Measurements from ENCODE around the gene ZNF827. TPM values are rescaled to one million over a fixed set of nuclear protein-coding genes. Genes with fewer than 3 reads are reported as not detected.

The ZNF827 gene
- polyA plus RNA-seq, 1 donor (not counting 4 experiments of a cell fraction or from before 2014, with no cell fraction given): 4.7 TPM

DNA sequence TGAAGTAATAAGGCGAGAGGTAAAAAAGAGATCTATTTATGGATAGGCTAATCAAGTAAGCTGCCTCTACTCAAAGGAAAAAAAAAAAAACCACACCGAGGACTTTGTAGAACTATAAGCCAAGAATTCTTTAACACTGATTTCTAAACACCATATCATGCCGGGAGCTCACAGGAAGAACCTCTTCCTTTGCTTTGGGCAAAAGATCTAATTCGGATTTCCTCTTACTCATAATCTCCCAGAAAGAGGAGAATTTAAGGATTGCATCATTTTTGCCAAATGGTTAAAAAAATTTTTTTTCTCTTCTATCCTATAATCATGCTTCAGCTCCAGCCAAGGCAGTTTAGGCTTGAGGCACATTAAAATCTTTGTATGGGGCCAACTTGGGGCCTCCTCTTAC, 95.5 kb downstream of the ZNF827 start:
- no peaks in the 10 kb centered on the region for H3K79me2 ChIP-seq (ENCODE audit: control insufficient read depth, insufficient read depth, low read length)
- H2AFZ ChIP-seq (ENCODE audit: control insufficient read depth, low read length): no peak overlapping the region
- peaks cover 3 to 5% of the 10 kb centered on the region in 2 experiments for H3K36me3 ChIP-seq (ENCODE audit: control insufficient read depth in 2 of 2, extremely low read depth in 1 of 2, insufficient read depth in 2 of 2, low read length in 2 of 2)
- H3K9ac ChIP-seq (ENCODE audit: control insufficient read depth, extremely low read depth, insufficient read depth, low read length): no peak overlapping the region
- H3K9me1 ChIP-seq (ENCODE audit: control insufficient read depth, extremely low read depth, insufficient read depth, low read length): no peaks in the 10 kb centered on the region
- H3K4me3 ChIP-seq (ENCODE audit: control insufficient read depth in 2 of 3, extremely low read depth in 1 of 3, insufficient read depth in 2 of 3, low read depth in 1 of 3, low read length in 3 of 3): no peak overlapping the region
- peak overlapping the region; percentile 55 for H3K4me2 ChIP-seq (ENCODE audit: control insufficient read depth, extremely low read depth, insufficient read depth, low read depth, low read length)
- FAIRE-seq (peak; percentile 80), DNase-seq (ENCODE audit: low read depth, low spot score) (peak; percentile 13)
- no peaks in the 10 kb centered on the region for H4K20me1 ChIP-seq (ENCODE audit: control insufficient read depth, extremely low read depth, insufficient read depth, low read length)
- TF ChIP-seq EZH2 (IDR thresholded peaks at IDR 0.05; ENCODE audit: low read length): no peak
- TF ChIP-seq, protein P1, sequence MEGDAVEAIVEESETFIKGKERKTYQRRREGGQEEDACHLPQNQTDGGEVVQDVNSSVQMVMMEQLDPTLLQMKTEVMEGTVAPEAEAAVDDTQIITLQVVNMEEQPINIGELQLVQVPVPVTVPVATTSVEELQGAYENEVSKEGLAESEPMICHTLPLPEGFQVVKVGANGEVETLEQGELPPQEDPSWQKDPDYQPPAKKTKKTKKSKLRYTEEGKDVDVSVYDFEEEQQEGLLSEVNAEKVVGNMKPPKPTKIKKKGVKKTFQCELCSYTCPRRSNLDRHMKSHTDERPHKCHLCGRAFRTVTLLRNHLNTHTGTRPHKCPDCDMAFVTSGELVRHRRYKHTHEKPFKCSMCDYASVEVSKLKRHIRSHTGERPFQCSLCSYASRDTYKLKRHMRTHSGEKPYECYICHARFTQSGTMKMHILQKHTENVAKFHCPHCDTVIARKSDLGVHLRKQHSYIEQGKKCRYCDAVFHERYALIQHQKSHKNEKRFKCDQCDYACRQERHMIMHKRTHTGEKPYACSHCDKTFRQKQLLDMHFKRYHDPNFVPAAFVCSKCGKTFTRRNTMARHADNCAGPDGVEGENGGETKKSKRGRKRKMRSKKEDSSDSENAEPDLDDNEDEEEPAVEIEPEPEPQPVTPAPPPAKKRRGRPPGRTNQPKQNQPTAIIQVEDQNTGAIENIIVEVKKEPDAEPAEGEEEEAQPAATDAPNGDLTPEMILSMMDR (optimal IDR thresholded peaks at IDR 0.05 in 1 of 3, IDR thresholded peaks at IDR 0.05 in 1 of 3, conservative IDR thresholded peaks at IDR 0.05 in 1 of 3; ENCODE audit: extremely low read depth in 1 of 3, insufficient read depth in 2 of 3, low read length in 3 of 3): no peak
- peaks cover 18% of the 10 kb centered on the region for H3K4me1 ChIP-seq (ENCODE audit: control insufficient read depth, extremely low read depth, insufficient read depth, low read length)
- H3K27ac ChIP-seq (ENCODE audit: control insufficient read depth, insufficient read depth, low read length): peak overlapping the region; percentile 18
- H3K27me3 ChIP-seq (ENCODE audit: control insufficient read depth, extremely low read depth, insufficient read depth, low read length): no peaks in the 10 kb centered on the region
- dilution Hi-C loops (cut with MboI; ENCODE audit: extremely low pct_ligation_motif_present, low sequenced_read_pairs): no loop called here
- H3K9me3 ChIP-seq (ENCODE audit: control insufficient read depth, low read depth, low read length): no peaks in the 10 kb centered on the region

DNA sequence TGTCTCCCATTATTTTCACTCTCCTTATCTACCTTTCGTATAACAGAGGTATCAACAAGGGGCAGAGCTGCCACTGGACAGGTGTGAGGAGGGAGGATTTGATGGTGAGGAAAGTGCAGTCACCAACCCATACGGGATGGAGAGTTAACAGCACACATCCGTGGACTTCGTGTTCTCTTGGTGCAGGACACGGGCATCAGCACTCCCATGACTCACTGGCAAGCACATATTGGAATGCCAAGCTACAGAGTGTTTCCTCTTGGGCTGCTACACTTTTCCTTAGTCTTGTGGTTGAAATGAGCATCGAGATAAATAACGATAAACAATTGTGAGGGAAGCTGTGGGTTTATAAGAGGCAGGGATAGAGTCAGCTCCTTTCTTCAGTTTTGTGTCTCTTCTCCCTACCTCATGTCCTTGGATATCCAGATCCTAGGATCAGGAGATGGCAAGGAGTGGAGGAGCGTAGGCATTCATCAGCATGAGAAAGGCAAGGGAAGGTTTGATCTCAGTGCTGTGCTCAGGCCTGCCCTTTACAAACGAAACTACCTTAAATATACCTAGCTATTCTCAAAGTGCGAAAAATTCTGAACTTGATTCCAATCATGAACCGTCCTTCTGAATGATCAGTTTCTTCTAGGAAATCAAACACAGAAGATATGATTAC, 96.3 kb downstream of the ZNF827 start:
- DNase-seq (ENCODE audit: low read depth, low spot score) (no peak), FAIRE-seq (peak; percentile 77)
- no peak overlapping the region for H3K9ac ChIP-seq (ENCODE audit: control insufficient read depth, extremely low read depth, insufficient read depth, low read length)
- peak overlapping the region; percentile 55 for H3K4me2 ChIP-seq (ENCODE audit: control insufficient read depth, extremely low read depth, insufficient read depth, low read depth, low read length)
- no peaks in the 10 kb centered on the region for H3K9me1 ChIP-seq (ENCODE audit: control insufficient read depth, extremely low read depth, insufficient read depth, low read length)
- no peaks in the 10 kb centered on the region for H3K79me2 ChIP-seq (ENCODE audit: control insufficient read depth, insufficient read depth, low read length)
- no peaks in the 10 kb centered on the region for H3K27me3 ChIP-seq (ENCODE audit: control insufficient read depth, extremely low read depth, insufficient read depth, low read length)
- no peaks in the 10 kb centered on the region for H3K9me3 ChIP-seq (ENCODE audit: control insufficient read depth, low read depth, low read length)
- peak overlapping the region; percentile 18 for H3K27ac ChIP-seq (ENCODE audit: control insufficient read depth, insufficient read depth, low read length)
- H3K4me3 ChIP-seq (ENCODE audit: control insufficient read depth in 2 of 3, extremely low read depth in 1 of 3, insufficient read depth in 2 of 3, low read depth in 1 of 3, low read length in 3 of 3): no peak overlapping the region
- dilution Hi-C loops (cut with MboI; ENCODE audit: extremely low pct_ligation_motif_present, low sequenced_read_pairs): no loop called here
- no peaks in the 10 kb centered on the region for H4K20me1 ChIP-seq (ENCODE audit: control insufficient read depth, extremely low read depth, insufficient read depth, low read length)
- H3K36me3 ChIP-seq (ENCODE audit: control insufficient read depth in 2 of 2, extremely low read depth in 1 of 2, insufficient read depth in 2 of 2, low read length in 2 of 2): peaks cover 3 to 5% of the 10 kb centered on the region in 2 experiments
- H2AFZ ChIP-seq (ENCODE audit: control insufficient read depth, low read length): peak overlapping the region; percentile 21
- TF ChIP-seq, protein P1 (optimal IDR thresholded peaks at IDR 0.05 in 1 of 3, IDR thresholded peaks at IDR 0.05 in 1 of 3, conservative IDR thresholded peaks at IDR 0.05 in 1 of 3; ENCODE audit: extremely low read depth in 1 of 3, insufficient read depth in 2 of 3, low read length in 3 of 3): no peak
- no peak for TF ChIP-seq EZH2 (IDR thresholded peaks at IDR 0.05; ENCODE audit: low read length)
- peaks cover 18% of the 10 kb centered on the region for H3K4me1 ChIP-seq (ENCODE audit: control insufficient read depth, extremely low read depth, insufficient read depth, low read length)
